ENCODE results near the gene BRD3OS. TPM values are rescaled to one million over a fixed set of nuclear protein-coding genes. Genes with fewer than 3 reads are reported as not detected.

The BRD3OS gene
- total RNA-seq, 1 donor from 2014 or later = 5.3 TPM

- no peak for ATAC-seq
Observed at GRCh38 chr9:133989625-133990365, 35.5 kb upstream of the BRD3OS start.

- ATAC-seq = no peak
Observed at GRCh38 chr9:133990366-133991213, 34.7 kb upstream of the BRD3OS start.

- ATAC-seq = no peak
Observed at GRCh38 chr9:133991214-133991921, 33.9 kb upstream of the BRD3OS start.

DNA sequence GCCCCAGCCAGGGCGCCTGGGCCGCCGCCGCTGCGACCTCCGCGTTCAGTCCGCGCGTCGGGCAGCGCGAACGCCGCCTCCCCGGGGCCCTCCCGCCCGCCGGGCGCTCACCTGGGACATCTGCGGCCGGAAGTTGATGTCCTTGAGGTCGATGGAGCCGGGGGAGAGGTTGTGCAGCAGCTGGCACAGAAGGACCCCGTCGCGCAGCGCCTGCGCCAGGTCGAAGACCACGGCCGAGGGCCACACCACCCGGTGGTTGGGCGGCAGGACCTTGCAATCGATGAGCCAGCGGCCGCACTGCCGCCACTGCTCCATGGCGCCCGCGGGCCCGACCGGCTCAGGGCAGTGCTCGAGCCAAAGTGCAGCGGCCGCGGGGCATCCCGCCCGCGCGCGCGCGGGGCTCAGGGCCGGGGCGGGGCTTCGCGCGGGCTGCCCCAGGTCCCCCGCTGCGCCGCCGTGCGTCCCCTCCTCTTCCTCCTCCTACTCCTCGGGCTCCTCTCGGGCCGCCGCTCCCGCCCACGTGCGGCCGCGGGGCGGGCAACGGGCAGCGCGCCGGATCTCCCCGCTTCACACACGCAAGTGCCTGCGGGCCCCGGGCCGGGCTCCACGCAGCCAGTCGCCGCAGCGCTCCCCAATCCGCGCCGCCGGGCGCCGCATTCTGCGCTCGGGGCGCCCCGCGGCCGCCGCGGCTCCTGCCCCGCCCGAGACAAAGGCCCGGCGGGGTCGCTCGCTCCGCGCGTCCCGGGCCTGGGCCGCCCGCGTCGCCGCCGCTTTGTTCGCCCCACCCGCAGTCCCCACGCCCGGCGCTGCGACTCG is 33.1 kb upstream of the BRD3OS start, which contains the start of gene VAV2:
Gene VAV2, minus strand, starts transcription at position 361 of the 816 bp plus-strand sequence. Its CDS starts 46 bp downstream, at position 315.
- peak; percentile 40 for ATAC-seq

DNA sequence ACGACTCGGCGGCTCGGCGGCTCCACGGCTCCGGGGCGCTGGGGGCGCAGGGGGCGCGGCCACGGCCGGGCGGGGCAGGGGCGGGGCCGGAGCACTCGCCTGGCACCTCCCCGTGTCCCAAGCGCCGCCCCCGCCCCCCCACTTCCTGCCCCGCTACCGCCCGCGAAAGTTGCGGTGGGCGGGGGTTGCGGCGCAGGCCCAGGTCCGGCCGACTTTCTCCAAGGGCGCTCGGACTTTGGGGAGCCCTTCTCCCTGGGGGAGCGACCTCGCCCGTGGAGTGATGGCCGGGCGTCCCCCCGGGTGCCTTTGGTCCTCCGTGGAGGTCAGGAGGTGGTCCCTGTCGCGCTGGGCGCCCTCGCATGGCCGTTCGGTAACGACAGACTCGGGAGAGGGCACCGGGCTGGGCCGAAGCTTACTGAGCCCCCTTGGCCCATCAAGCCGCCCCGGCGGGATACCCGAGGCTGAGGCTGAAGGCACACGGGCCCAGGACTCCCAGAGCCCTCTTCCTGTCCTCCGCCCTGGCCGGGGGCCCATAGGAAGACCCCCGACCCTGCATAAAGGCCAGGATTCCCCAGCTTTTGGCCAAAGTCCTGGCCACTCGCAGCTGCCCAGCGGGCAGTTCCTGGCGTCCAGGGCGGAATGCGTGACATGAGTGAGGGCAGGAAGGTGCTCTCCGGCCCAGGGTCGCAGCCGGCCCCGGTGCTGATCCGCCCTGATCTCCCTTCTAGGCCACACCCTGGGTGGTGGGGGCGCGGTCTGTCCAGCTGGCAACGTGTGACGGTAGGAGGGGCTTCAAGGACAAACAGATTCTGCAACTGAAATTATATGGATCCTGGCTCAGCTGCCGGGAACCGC is 32.3 kb upstream of the BRD3OS start:
- peak; percentile 73 for ATAC-seq

- no peak for ATAC-seq
Observed at GRCh38 chr9:133993635-133994253, 31.5 kb upstream of the BRD3OS start.

DNA sequence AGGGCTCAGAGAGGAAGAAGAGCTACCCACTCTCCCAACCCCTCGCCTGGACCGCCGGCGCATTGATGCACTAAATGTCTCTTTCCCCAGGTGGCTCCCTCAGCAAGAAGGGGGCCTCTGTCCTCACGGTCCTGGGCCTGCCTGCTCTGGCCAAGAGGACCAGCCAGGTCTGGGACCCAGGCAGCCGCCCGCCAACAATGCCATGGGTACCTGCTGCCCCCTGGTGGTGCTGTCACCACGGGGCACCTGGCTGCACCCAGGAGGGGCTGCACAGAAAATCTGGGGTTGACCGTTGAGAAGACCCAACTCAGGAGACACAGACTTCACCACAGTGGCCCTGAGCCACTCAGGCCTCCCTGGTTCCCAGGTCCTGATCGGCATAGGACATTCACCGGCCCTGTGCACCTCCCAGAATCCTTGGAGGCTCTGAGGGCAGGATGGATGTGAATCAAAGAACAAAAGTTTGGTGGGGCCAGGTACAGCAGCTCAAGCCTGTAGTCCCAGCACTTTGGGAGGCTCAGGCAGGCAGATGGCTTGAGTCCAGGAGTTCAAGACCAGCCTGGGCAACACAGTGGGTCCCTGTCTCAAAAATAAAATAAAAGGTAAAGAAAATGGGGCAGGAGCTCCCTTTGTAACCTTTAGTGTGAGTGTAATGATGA is 30.8 kb upstream of the BRD3OS start:
- ATAC-seq = peak; percentile 61

- no peak for ATAC-seq
Observed at GRCh38 chr9:133995012-133995896, 30.0 kb upstream of the BRD3OS start.

GRCh38 chr9:133996531-133997520 is 28.5 kb upstream of the BRD3OS start:
- no peak for ATAC-seq

DNA sequence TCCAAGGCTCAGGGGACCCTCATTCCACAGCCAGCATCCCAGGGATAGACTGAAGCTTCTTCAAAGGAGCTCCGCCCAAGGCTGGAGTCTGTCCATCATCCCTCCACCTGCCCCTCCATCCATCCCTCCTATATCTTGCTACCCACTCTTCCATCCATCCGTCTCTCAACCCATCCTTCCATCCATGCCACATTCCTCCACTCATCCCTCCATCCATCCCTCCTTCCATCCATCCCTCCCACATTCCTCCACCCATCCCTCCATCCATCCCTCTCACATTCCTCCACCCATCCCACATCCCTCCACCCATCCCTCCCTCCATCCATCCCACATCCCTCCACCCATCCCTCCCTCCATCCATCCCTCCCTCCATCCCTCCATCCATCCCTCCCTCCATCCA is 27.7 kb upstream of the BRD3OS start:
- no peak for ATAC-seq

DNA sequence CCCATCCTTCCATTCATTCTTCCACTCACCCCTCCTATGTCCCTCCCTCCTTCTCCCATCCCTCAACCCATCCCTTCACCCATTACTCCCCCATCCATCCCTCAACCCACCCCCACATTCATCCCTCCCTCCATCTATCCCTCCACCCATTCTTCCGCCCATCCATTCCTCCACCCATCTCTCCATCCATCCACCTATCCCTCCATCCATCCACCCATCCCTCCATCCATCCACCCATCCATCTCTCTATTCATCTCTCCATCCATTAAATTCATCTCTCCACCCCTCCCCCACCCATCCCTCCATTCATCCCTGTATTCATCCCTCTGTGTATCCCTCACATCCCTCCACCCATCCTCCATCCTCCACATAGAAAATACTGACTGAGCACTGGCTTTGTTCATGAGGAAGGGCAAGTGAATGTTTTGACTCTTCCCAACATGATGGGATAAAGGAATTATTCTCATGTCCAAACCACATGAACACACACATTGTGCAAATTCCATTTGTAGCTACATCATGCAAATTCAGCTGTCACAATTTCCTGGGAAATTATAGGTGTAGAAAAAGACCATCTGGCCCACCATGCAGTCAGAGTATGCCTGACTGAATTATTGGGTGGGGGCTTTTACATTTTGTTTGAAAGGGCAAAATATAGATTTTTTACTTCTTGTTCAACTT is 26.2 kb upstream of the BRD3OS start:
- no peak for ATAC-seq

- ATAC-seq = peak; percentile 16
Observed at GRCh38 chr9:133999851-134000265, 25.4 kb upstream of the BRD3OS start.

GRCh38 chr9:134002796-134003195 is 22.5 kb upstream of the BRD3OS start:
- ATAC-seq = no peak

DNA sequence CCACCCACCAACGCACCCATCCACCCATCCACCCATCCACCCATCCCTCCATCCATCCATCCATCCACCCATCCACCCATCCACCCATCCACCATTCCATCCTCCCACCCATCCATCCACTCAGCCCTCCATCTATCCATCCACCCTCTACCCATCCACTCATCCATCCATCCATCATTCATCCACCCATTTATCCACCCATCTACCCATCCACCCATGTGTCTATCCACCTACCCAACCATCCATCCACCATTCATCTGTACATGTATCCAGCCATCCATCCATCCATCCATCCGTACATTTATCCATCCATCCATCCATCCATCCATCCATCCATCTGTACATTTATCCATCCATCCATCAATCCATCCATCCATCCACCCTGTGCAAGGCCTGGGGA is 22.0 kb upstream of the BRD3OS start:
- no peak for ATAC-seq

- no peak for ATAC-seq
Observed at GRCh38 chr9:134004131-134004873, 21.0 kb upstream of the BRD3OS start.

DNA sequence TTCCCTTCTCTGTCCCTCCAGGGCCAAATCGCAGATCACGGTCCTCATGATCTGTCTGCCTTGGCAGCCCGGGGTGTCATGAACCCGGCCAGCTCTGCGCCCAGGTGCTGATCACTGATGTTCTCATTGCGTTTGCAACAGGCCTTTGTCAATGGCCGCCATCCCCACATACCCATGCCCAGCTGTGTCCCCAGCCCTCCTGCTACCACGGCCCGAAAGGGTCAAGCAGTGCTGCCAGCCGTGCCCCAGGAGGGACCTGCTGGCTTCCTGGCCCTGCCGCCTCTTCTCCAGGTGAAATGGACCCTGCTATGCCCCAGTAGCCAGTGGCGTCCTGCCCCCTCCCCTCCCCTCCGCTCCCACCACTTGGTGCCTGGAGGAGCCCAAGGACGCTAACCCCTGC is 20.4 kb upstream of the BRD3OS start:
- ATAC-seq = no peak
